GM12865 (cell line): ENCODE results near the gene BIRC7.

Source experiments
- DNase-seq: peaks from one replicate; pipeline ENCODE4 v3.0.0; 2010; ENCODE audit warnings: low read depth
- H3K4me3 ChIP-seq: 2 replicates; pipeline ENCODE4 v1.5.1; 2011; ENCODE audit warnings: mild to moderate bottlenecking, low read depth, low read length, control low read depth
- CTCF ChIP-seq: IDR thresholded peaks from 2 replicates; pipeline ENCODE4 v1.5.1; 2011; ENCODE audit warnings: low read length, control low read depth, low read depth, inconsistent platforms; ENCODE audit not compliant: insufficient read depth; ENCODE audit errors: missing control alignments

BIRC7 gene

DNA sequence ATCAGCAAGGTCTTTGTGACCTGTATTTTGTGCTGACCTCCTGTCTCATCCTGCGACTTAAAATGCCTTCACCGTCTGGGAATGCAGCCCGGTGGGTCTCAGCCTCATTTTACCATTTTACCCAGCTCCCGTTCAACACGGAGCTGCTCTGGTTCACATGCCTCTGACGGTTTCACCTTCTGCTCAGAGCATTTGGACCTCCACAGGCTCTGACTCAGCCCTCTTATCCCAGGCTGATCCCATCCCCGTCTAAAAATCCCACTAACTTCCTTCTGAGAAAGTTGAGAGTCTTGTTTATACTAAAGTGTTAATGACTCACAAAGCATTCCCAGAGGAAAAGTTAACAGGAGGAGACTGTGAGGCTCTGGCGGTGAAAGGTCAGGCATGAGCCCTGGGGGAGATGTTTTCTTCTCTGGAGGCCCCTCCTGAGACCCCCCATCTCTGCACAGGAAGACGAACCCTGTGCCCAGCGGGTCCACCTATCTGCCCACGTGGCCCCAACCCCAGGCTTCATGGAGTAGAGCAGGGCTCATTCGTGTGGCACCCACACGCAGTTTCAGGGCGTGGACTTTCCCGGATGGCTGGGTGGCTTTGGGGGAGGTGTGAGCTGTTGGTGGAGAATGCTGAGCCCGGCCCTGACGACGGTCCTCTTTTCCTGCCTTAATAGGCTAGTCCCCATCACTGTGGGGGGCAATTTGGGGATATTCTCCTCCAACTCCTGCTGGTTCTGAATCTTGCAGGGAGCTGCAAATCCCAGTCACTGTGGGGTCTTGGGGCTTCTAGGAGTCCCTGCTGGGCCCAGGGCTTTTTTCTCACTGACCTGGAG, 3.3 kb upstream of the BIRC7 start:
- DNase-seq, result no peak
- no peak for TF ChIP-seq CTCF
- no peak overlapping the region for H3K4me3 ChIP-seq

DNA sequence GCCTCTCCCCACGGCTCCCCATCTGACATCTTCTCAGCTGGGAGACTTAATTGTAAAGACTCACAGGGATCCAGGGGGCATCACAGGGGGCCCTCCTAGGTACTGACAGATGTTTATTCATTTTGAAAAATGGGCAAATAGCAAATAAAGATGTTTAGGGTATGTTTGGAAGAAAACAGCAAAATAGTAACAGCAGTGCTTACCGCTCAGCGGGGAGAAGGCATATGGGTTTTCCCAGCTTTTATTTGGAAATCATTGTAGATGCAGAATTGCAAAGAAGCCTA, 2.7 kb upstream of the BIRC7 start:
- no peak for DNase-seq
- TF ChIP-seq CTCF, result no peak
- no peak overlapping the region for H3K4me3 ChIP-seq

DNA sequence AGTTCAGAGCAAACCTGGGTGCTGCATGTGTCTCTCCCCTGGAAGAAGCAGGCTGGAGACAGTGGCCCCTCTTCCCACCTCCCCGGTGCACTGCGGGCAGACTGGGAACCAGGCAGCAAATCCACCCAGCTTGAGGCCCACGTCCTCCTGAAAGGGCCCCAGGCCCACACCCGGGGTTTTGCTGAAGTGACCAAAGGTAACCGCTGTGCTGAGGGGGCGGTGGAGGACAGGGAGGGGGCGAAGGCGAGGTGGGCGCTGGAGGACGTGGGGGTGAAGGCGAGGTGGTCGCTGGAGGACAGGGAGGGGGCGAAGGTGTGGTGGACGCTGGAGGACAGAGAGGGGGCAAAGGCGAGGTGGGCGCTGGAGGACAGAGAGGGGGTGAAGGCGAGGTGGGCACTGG, 1.8 kb upstream of the BIRC7 start:
- no peak for DNase-seq
- TF ChIP-seq CTCF, result no peak
- H3K4me3 ChIP-seq, result no peak overlapping the region

GRCh38 chr20:63234693-63235398, 859 bp upstream of the BIRC7 start:
- no peak overlapping the region for H3K4me3 ChIP-seq
- DNase-seq, result peak; percentile 30
- TF ChIP-seq CTCF, result peak; percentile 57

DNA sequence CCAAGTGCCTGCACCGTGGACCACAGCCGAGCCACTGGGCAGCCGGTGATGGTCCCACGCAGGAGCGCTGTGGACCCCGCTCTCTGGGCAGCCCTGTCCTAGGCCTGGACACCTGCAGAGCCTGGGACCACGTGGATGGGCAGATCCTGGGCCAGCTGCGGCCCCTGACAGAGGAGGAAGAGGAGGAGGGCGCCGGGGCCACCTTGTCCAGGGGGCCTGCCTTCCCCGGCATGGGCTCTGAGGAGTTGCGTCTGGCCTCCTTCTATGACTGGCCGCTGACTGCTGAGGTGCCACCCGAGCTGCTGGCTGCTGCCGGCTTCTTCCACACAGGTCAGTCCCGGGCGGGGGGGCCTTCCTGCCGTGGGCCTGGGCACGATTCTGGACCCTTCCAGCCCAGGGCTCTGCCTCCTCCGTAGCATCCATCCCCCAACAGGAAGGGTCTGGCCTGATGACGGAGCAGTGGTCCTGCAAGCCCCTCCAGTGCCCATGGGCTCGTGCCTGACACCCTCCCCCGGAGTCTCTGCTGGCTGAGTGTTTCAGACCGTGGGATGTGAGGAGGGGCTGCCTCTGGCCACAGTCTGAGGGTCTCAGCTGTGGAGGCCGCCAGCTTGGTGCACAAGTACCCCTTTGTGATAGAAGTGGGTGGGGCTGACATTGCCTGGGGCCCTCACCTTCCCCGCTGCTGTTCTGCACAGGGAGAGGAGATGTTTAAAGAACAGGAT, 572 bp downstream of the BIRC7 start:
- H3K4me3 ChIP-seq, result no peak overlapping the region
- no peak for TF ChIP-seq CTCF
- no peak for DNase-seq

DNA sequence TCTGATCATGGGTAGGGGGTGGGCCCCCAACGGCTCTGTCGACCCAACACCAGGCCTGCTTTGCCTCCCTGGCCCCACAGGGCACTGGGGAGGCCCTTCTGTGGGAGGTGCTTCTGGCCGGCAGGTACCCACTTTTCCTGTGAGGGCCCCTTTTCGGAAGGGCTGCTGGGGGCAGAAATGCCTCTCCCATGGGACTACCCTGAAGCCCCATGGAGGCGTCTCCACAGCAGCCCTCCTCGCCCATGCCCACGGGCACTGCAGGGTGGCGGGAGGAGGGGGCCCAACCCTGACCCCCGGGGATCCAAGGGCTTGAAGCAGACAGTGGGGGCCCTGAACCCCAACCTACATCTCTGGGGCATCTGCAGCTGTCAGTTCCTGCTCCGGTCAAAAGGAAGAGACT, 2.3 kb downstream of the BIRC7 start:
- DNase-seq, result no peak

More for the DNA sequence above, 2.3 kb downstream of the BIRC7 start:
- TF ChIP-seq CTCF, result no peak
- no peak overlapping the region for H3K4me3 ChIP-seq
